B cell (primary cell): Measurements from ENCODE around the gene NDUFA6.

Experiments
- CTCF ChIP-seq: fragments of 200-600 bp; IDR thresholded peaks from one replicate; pipeline ENCODE4 v1.8.0; 2022; ENCODE audit warnings: antibody characterized with exemption, mild to moderate bottlenecking
- EZH2 ChIP-seq: IDR thresholded peaks from 2 replicates; pipeline ENCODE4 v1.6.1; 2012; ENCODE audit warnings: borderline replicate concordance, low read depth, mild to moderate bottlenecking, moderate library complexity, low read length; ENCODE audit not compliant: insufficient read depth, poor library complexity, severe bottlenecking

DNA sequence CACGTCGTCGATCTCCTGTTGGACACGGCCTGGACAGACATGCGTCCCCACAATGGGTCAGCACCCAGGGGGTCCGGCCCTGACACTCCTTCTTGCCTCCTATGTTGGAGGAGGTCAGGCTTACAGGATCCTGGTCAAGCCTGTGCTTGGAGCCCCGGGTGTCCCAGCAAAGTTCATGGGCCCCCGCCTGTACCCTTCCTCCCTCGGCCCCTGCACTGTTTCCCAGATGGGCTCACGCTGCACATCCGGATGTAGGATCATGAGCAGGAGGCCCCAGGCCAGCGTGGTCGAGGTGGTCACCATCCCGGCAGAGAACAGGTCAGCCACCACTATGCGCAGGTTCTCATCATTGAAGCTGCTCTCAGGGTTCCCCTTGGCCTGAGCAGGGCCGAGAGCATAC is 37.0 kb upstream of the NDUFA6 start:
- TF ChIP-seq EZH2 = no peak
- no peak for TF ChIP-seq CTCF
